GM12864 (cell line): ENCODE data around the gene UGT1A7.

Experiments
- DNase-seq: peaks from one replicate; pipeline ENCODE4 v3.0.0-alpha.2; 2011; ENCODE audit warnings: low read depth
- H3K4me3 ChIP-seq: 2 replicates; pipeline ENCODE4 v1.5.1; 2011; ENCODE audit warnings: mild to moderate bottlenecking, low read depth, low read length, control low read depth
- CTCF ChIP-seq: IDR thresholded peaks from 2 replicates; pipeline ENCODE4 v1.5.1; 2011; ENCODE audit warnings: low read depth, mild to moderate bottlenecking, moderate library complexity, low read length, control low read depth, inconsistent platforms; ENCODE audit errors: missing control alignments

The UGT1A7 gene

GRCh38 chr2:233798335-233799086 lies 116.8 kb downstream of the UGT1A7 start:
- TF ChIP-seq CTCF: no peak
- DNase-seq: no peak
- no peak overlapping the region for H3K4me3 ChIP-seq

GRCh38 chr2:233799087-233799665 lies 117.5 kb downstream of the UGT1A7 start:
- no peak for DNase-seq
- no peak for TF ChIP-seq CTCF
- no peak overlapping the region for H3K4me3 ChIP-seq

GRCh38 chr2:233799716-233800115 lies 118.0 kb downstream of the UGT1A7 start:
- no peak overlapping the region for H3K4me3 ChIP-seq
- DNase-seq: no peak
- TF ChIP-seq CTCF: no peak

- TF ChIP-seq CTCF: no peak
- no peak overlapping the region for H3K4me3 ChIP-seq
- DNase-seq: no peak
Measured at GRCh38 chr2:233800208-233800607, 118.5 kb downstream of the UGT1A7 start.

- TF ChIP-seq CTCF: no peak
- DNase-seq: no peak
- no peak overlapping the region for H3K4me3 ChIP-seq
Measured at GRCh38 chr2:233801357-233802131, 119.8 kb downstream of the UGT1A7 start.

- no peak overlapping the region for H3K4me3 ChIP-seq
- TF ChIP-seq CTCF: no peak
- no peak for DNase-seq
Measured at GRCh38 chr2:233802132-233802815, 120.6 kb downstream of the UGT1A7 start.
